ENCODE results near the gene LAMC2. TPM values are rescaled to one million over a fixed set of nuclear protein-coding genes. Genes with fewer than 3 reads are reported as not detected.
"Not testable (repeated sequence)": the region's sequence is repeated elsewhere in the genome, so short reads cannot be mapped to it uniquely, and the experiment has no call there.

Gene LAMC2
- total and polyA plus RNA-seq, 2 donors: 2.5 to 4.3 TPM

DNA sequence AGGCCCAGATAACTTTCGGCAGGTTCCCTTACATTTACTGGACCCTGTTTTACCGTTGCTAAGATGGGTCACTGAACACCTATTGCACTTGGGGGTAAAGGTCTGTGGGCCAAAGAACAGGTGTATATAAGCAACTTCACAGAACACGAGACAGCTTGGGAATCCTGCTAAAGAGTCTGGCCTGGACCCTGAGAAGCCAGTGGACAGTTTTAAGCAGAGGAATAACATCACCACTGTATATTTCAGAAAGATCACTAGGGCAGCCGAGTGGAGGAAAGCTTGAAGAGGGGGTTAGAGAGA is 54.4 kb downstream of the LAMC2 start:
- Histone ChIP-seq H3K36me3 (ENCODE audit: insufficient read depth) (no peaks in the 10 kb centered on the region), H3K27ac (ENCODE audit: low read depth) (no peak overlapping the region), H3K4me3 (ENCODE audit: low read depth, low read length) (no peak overlapping the region), H3K4me1 (ENCODE audit: insufficient read depth) (no peaks in the 10 kb centered on the region)
- no peak for DNase-seq (ENCODE audit: extremely low spot score)
- WGBS: 89% methylated on average over 4 of the region's 4 CpGs

DNA sequence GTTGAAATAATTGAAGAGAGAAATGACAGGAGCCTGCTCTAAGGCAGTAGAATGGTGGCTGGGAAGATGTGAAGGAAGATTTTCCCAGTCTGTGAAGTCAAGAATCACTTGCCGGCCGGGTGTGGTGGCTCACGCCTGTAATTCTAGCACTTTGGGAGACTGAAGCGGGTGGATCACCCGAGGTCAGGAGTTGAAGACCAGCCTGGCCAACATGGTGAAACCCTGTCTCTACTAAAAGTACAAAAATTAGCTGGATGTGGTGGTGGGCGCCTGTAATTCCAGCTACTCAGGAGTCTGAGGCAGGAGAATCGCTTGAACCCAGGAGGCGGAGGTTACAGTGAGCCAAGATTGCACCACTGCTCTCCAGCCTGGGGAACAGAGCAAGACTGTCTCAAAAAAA is 54.8 kb downstream of the LAMC2 start:
- 91% methylated on average over 8 of the region's 8 CpGs for WGBS
- H3K4me3 ChIP-seq (ENCODE audit: low read depth, low read length); H3K36me3 ChIP-seq (ENCODE audit: insufficient read depth); H3K27ac ChIP-seq (ENCODE audit: low read depth); H3K4me1 ChIP-seq (ENCODE audit: insufficient read depth); DNase-seq (ENCODE audit: extremely low spot score): not testable (repeated sequence)

DNA sequence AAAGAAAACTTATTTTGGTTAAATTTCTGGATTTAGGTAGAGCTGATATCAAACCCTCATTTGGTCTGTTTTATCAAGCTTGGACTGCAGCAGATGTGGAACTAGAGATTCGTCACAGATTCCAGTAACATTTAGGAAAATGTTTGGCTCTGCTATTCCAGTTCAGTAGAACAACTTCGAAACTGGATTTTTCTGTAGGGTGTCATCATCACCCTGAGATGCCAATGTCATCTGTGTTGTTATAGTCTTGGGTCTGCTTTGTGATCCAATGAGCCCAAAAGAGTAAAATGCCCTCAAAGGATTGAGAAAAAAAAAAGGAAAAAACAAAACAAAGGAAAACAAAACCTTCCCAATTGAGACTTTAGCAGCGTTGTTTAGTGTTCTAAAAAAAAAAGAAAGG is 55.4 kb downstream of the LAMC2 start:
- 53% methylated on average over 3 of the region's 3 CpGs for WGBS
- Histone ChIP-seq H3K4me1 (ENCODE audit: insufficient read depth) (no peaks in the 10 kb centered on the region), H3K36me3 (ENCODE audit: insufficient read depth) (no peaks in the 10 kb centered on the region), H3K27ac (ENCODE audit: low read depth) (no peak overlapping the region), H3K4me3 (ENCODE audit: low read depth, low read length) (no peak overlapping the region)
- DNase-seq (ENCODE audit: extremely low spot score): no peak

DNA sequence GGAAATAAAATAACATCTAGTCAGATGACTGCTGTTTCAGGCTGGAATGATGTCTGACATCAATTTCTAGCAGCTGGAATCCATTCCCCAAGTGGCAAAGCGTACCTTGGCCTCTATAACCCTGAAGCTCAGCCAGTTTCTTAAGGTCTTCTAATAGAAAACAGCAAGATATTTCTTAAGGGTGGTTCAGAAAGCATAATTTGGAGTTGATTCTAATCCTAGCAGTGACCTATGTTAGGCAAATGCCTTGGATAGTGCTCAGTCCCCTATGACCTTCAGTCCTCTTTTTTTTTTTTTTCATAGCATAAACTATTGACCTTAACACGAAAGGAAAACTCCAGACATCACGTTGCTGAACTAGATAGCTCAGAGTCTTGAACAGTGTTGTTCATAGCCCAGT is 56.5 kb downstream of the LAMC2 start:
- H3K4me1 ChIP-seq (ENCODE audit: insufficient read depth): no peaks in the 10 kb centered on the region
- no peak overlapping the region for H3K4me3 ChIP-seq (ENCODE audit: low read depth, low read length)
- no peak for DNase-seq (ENCODE audit: extremely low spot score)
- H3K36me3 ChIP-seq (ENCODE audit: insufficient read depth): no peaks in the 10 kb centered on the region
- 71% methylated on average over 3 of the region's 3 CpGs for WGBS
- H3K27ac ChIP-seq (ENCODE audit: low read depth): no peak overlapping the region

DNA sequence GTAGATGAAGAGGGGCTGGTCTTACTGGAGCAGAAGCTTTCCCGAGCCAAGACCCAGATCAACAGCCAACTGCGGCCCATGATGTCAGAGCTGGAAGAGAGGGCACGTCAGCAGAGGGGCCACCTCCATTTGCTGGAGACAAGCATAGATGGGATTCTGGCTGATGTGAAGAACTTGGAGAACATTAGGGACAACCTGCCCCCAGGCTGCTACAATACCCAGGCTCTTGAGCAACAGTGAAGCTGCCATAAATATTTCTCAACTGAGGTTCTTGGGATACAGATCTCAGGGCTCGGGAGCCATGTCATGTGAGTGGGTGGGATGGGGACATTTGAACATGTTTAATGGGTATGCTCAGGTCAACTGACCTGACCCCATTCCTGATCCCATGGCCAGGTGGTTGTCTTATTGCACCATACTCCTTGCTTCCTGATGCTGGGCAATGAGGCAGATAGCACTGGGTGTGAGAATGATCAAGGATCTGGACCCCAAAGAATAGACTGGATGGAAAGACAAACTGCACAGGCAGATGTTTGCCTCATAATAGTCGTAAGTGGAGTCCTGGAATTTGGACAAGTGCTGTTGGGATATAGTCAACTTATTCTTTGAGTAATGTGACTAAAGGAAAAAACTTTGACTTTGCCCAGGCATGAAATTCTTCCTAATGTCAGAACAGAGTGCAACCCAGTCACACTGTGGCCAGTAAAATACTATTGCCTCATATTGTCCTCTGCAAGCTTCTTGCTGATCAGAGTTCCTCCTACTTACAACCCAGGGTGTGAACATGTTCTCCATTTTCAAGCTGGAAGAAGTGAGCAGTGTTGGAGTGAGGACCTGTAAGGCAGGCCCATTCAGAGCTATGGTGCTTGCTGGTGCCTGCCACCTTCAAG is 57.3 kb downstream of the LAMC2 start:
- H3K36me3 ChIP-seq (ENCODE audit: insufficient read depth): no peaks in the 10 kb centered on the region
- DNase-seq (ENCODE audit: extremely low spot score): no peak
- 84% methylated on average over 5 of the region's 5 CpGs for WGBS
- no peak overlapping the region for H3K4me3 ChIP-seq (ENCODE audit: low read depth, low read length)
- H3K27ac ChIP-seq (ENCODE audit: low read depth): no peak overlapping the region
- H3K4me1 ChIP-seq (ENCODE audit: insufficient read depth): no peaks in the 10 kb centered on the region

DNA sequence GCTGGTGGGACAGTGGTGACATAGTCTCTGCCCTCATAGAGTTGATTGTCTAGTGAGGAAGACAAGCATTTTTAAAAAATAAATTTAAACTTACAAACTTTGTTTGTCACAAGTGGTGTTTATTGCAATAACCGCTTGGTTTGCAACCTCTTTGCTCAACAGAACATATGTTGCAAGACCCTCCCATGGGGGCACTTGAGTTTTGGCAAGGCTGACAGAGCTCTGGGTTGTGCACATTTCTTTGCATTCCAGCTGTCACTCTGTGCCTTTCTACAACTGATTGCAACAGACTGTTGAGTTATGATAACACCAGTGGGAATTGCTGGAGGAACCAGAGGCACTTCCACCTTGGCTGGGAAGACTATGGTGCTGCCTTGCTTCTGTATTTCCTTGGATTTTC is 58.4 kb downstream of the LAMC2 start:
- Histone ChIP-seq H3K4me1 (ENCODE audit: insufficient read depth) (no peaks in the 10 kb centered on the region), H3K36me3 (ENCODE audit: insufficient read depth) (no peaks in the 10 kb centered on the region), H3K27ac (ENCODE audit: low read depth) (no peak overlapping the region), H3K4me3 (ENCODE audit: low read depth, low read length) (no peak overlapping the region)
- 72% methylated on average over 1 of the region's 1 CpG for WGBS
- no peak for DNase-seq (ENCODE audit: extremely low spot score)

DNA sequence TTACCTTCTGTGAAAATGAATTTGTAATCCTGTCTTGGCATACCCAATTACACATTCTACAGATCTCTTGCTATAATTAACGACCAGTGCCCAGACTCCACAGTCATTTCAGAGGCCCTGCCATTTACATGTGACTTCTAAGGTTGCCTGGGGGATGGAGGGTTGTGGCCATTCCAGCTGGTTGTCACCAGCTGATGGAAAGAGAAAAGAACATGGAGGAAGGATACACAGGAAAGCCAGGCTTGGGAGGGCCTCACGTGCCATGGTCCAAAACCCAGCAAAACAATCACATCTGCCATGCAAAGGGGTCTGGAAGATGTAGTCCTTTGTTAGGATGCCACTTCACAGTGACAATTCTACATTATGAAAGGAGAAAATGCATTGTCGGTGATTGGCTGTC is 59.3 kb downstream of the LAMC2 start:
- Histone ChIP-seq H3K36me3 (ENCODE audit: insufficient read depth) (no peaks in the 10 kb centered on the region), H3K27ac (ENCODE audit: low read depth) (no peak overlapping the region), H3K4me3 (ENCODE audit: low read depth, low read length) (no peak overlapping the region), H3K4me1 (ENCODE audit: insufficient read depth) (no peaks in the 10 kb centered on the region)
- 90% methylated on average over 3 of the region's 3 CpGs for WGBS
- DNase-seq (ENCODE audit: extremely low spot score): no peak

DNA sequence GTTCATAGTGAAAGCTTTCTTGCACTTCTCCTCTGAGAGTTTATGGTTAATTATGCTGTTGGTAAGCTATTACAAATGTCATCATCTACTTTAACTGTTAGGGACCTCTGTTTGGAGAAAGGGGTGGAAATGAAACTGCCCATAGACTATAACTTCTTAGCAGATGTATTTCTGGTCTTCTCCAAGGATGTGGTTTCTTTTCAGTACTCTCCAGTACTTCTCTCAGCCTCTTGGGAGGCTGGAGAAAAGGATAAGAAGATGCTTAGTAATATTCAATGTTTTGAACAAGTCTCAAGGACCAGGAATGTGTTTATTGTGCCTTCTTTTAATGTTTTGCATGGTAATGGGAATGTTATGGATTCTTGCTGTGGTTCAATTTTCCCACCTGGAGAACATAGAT is 60.4 kb downstream of the LAMC2 start:
- no peaks in the 10 kb centered on the region for H3K4me1 ChIP-seq (ENCODE audit: insufficient read depth)
- no peak for DNase-seq (ENCODE audit: extremely low spot score)
- H3K4me3 ChIP-seq (ENCODE audit: low read depth, low read length): no peak overlapping the region
- no peak overlapping the region for H3K27ac ChIP-seq (ENCODE audit: low read depth)
- no peaks in the 10 kb centered on the region for H3K36me3 ChIP-seq (ENCODE audit: insufficient read depth)

DNA sequence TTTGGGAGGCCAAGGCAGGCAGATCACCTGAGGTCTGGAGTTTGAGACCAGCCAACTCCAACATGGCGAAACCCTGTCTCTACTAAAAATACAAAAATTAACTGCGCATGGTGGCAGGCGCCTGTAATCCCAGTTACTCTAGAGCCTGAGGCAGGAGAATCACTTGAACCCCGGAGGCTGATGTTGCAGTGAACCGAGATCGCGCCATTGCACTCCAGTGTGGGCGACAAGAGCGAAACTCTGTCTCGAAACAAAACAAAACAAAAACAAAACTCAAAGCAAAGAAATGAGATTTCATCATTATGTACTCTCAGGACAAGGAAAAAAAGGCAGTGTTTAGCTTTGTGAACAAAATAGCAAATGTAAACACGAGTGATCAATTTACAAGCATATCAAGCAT is 61.0 kb downstream of the LAMC2 start:
- Histone ChIP-seq H3K4me3 (ENCODE audit: low read depth, low read length) (no peak overlapping the region), H3K27ac (ENCODE audit: low read depth) (no peak overlapping the region), H3K4me1 (ENCODE audit: insufficient read depth) (no peaks in the 10 kb centered on the region), H3K36me3 (ENCODE audit: insufficient read depth) (no peaks in the 10 kb centered on the region)
- no peak for DNase-seq (ENCODE audit: extremely low spot score)
- 91% methylated on average over 11 of the region's 11 CpGs for WGBS

DNA sequence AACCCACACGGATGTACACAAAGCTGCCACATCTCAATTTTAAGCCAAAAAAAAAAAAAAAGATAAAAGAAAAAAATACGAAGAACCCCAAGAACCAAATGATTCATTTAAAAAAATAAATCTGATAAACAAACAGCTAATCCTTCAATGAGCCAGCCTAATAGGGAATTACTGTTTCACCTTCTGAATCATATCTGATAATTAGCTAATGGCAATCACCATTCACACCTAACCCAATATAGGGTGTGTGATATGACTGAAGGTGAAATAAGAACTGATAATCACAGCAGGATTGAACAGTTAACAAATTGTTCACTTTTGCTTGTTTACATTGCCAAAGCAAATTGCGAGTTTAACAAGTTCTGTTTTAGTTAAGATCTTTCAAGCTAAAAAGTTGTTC is 61.4 kb downstream of the LAMC2 start:
- H3K4me1 ChIP-seq (ENCODE audit: insufficient read depth): no peaks in the 10 kb centered on the region
- H3K4me3 ChIP-seq (ENCODE audit: low read depth, low read length): no peak overlapping the region
- no peak for DNase-seq (ENCODE audit: extremely low spot score)
- no peaks in the 10 kb centered on the region for H3K36me3 ChIP-seq (ENCODE audit: insufficient read depth)
- 77% methylated on average over 3 of the region's 3 CpGs for WGBS
- H3K27ac ChIP-seq (ENCODE audit: low read depth): no peak overlapping the region

DNA sequence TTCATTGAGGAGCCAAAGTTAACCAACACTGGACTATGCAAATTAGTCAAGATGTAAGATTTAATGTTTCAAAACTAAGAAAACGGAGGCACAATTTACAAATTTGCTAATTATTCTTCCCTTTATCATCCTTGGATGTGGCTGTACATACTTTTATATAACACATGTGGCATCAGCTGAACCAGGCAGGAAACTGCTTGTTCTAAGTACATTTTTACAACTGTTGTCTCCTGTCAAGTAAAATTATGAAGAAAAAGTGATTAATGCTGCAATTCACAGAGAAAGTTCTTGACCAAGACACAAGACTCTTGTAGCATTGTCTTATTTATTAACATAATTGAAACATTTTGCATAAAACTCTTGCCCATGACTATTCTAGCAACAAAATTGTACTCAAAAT is 61.9 kb downstream of the LAMC2 start:
- H3K36me3 ChIP-seq (ENCODE audit: insufficient read depth): no peaks in the 10 kb centered on the region
- H3K27ac ChIP-seq (ENCODE audit: low read depth): no peak overlapping the region
- DNase-seq (ENCODE audit: extremely low spot score): no peak
- H3K4me1 ChIP-seq (ENCODE audit: insufficient read depth): no peaks in the 10 kb centered on the region
- H3K4me3 ChIP-seq (ENCODE audit: low read depth, low read length): no peak overlapping the region
- 85% methylated on average over 1 of the region's 1 CpG for WGBS

DNA sequence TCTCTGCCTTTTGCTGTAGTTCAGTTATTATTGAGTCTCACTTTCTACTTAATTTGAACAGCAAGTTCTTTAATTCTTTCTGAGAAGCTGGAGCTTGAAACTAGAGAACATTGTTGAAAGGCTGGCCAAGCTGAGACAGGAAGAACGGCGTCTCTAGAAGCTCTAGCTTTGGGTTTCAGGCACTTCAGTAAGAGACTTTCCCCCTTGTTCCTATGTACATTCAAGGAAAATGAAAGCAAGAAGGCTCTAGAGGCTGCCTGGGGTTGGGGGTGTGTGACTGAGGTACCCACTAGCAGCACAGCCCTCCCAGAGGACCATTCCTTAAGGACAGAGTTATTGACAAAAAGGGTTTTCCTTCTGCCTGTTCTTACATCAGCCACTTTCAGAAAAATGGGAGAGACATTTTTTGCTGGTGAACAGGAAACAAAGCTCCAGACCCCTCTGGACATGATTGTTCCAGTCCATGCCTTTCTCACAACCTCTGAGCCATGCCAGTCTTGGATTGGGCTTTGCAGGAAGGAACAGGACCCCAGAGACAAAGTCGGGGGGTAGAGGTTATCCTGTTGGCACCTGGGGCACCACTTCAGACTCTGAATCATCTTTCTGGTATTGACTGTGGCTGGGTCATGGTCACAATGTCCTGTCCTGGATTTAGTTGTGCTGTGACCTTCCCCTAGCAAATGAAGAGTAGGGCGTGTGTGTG is 63.1 kb downstream of the LAMC2 start:
- H3K4me3 ChIP-seq (ENCODE audit: low read depth, low read length): no peak overlapping the region
- H3K36me3 ChIP-seq (ENCODE audit: insufficient read depth): no peaks in the 10 kb centered on the region
- H3K4me1 ChIP-seq (ENCODE audit: insufficient read depth): no peaks in the 10 kb centered on the region
- WGBS: 83% methylated on average over 4 of the region's 4 CpGs
- H3K27ac ChIP-seq (ENCODE audit: low read depth): no peak overlapping the region
- DNase-seq (ENCODE audit: extremely low spot score): no peak

DNA sequence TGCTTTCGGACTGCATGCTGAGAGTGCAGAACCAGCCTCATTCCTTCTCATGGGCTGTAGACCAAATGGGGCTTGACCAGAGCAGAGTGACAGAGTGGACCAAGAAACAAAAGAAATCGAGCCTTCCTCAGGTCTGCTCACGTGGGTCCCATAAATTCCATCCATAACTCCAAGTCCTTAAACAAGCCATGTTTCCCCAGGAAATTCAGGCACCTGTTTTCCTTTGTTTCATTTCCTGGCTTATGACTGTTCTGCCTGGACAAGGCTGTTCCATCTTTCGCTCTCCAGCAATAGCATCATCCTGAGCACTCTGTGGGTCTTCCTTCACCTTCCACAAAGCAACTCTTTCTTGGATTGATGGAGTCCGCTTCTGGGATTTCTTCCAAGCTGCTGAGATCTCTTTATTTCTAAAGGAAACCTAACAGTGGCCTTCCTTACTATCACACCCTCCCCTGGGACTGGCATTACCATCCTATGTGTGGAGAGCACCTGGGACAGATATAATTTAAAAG is 63.9 kb downstream of the LAMC2 start:
- H3K4me3 ChIP-seq (ENCODE audit: low read depth, low read length): no peak overlapping the region
- no peaks in the 10 kb centered on the region for H3K4me1 ChIP-seq (ENCODE audit: insufficient read depth)
- H3K27ac ChIP-seq (ENCODE audit: low read depth): no peak overlapping the region
- DNase-seq (ENCODE audit: extremely low spot score): no peak
- H3K36me3 ChIP-seq (ENCODE audit: insufficient read depth): no peaks in the 10 kb centered on the region
- WGBS: 89% methylated on average over 5 of the region's 5 CpGs
